Fibroblast of lung (primary cell): ENCODE data around the gene MYD88.

ENCODE experiments used
- EZH2 ChIP-seq: IDR thresholded peaks from 2 replicates; pipeline ENCODE4 v1.5.1; 2012; ENCODE audit warnings: low read length, control low read depth, mild to moderate bottlenecking; ENCODE audit errors: missing control alignments
- TF ChIP-seq, protein P1 (sequence below), 2 donors: IDR thresholded peaks in 1 of 2; conservative IDR thresholded peaks in 1 of 2; 1 replicate in 1 of 2; 2 replicates in 1 of 2; pipeline ENCODE4 v1.5.1; 2011 to 2012; ENCODE audit warnings: low read length in 2 of 2, control low read depth in 1 of 2, inconsistent platforms in 1 of 2, low read depth in 1 of 2, mild to moderate bottlenecking in 1 of 2

DNA sequence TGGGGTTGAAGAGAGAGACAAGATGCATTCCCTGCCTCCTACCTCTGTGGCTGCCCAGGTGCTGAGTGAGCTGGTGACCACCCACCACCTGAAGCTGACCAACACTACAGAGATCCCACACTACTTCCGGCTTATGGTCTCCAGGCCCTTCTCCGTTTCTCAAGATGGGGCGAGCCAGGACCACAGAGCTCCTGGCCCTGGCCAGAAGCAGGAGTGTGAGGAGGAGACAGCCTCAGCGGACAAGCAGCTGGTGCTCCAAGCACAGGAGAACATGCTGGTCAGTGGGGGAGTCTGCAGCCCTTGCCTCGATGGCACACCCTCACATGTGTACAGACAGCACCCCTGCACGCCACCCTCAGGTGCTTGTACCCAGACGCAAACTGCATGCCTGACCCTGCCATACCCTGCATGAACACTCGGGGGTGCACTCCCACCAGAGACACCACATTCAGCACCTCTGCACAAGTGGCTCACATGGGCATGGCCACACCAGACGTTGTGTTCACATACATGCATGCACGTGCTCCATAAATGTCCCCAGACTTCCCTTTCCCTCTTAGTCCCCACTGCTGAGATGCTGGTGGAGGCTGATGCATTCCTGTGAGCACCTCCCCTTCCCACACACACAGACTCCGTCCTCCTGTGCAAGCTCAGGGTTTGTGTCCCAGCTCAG lies 20.6 kb upstream of the MYD88 start:
- TF ChIP-seq, protein P1, sequence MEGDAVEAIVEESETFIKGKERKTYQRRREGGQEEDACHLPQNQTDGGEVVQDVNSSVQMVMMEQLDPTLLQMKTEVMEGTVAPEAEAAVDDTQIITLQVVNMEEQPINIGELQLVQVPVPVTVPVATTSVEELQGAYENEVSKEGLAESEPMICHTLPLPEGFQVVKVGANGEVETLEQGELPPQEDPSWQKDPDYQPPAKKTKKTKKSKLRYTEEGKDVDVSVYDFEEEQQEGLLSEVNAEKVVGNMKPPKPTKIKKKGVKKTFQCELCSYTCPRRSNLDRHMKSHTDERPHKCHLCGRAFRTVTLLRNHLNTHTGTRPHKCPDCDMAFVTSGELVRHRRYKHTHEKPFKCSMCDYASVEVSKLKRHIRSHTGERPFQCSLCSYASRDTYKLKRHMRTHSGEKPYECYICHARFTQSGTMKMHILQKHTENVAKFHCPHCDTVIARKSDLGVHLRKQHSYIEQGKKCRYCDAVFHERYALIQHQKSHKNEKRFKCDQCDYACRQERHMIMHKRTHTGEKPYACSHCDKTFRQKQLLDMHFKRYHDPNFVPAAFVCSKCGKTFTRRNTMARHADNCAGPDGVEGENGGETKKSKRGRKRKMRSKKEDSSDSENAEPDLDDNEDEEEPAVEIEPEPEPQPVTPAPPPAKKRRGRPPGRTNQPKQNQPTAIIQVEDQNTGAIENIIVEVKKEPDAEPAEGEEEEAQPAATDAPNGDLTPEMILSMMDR (conservative IDR thresholded peaks at IDR 0.05 in 1 of 2, IDR thresholded peaks at IDR 0.05 in 1 of 2; ENCODE audit: low read depth in 1 of 2, low read length in 2 of 2): peak; percentile 53 to 82
- no peak for TF ChIP-seq EZH2
